Right renal cortex interstitium (tissue), 3 donors: ENCODE results near the gene PMPCA. TPM values are rescaled to one million over a fixed set of nuclear protein-coding genes. Genes with fewer than 3 reads are reported as not detected.

Experiments
- DNase-seq, 3 donors: peaks; one replicate each; pipeline ENCODE4 v3.0.0-alpha.2; 2013; ENCODE audit warnings: low read depth in 3 of 3, low spot score in 2 of 3
- polyA plus RNA-seq, 3 donors: library from polyadenylated mRNA; unstranded; fragments of 120-200 nt; gene quantifications; one replicate each; pipeline ENCODE4 v1.2.1, GENCODE V29; 2013; ENCODE audit not compliant: insufficient read length in 3 of 3

PMPCA gene
- polyA plus RNA-seq, 3 donors = 66.9 to 70.7 (median 69.3) TPM

- no peak for DNase-seq
These were observed 40.9 kb downstream of the PMPCA start for GRCh38 chr9:136451221-136451877.

GRCh38 chr9:136453326-136453725 lies 42.9 kb downstream of the PMPCA start:
- no peak for DNase-seq

GRCh38 chr9:136454026-136454796 lies 43.8 kb downstream of the PMPCA start:
- no peak for DNase-seq

- no peak for DNase-seq
These were observed 44.9 kb downstream of the PMPCA start for GRCh38 chr9:136455043-136456002.

DNA sequence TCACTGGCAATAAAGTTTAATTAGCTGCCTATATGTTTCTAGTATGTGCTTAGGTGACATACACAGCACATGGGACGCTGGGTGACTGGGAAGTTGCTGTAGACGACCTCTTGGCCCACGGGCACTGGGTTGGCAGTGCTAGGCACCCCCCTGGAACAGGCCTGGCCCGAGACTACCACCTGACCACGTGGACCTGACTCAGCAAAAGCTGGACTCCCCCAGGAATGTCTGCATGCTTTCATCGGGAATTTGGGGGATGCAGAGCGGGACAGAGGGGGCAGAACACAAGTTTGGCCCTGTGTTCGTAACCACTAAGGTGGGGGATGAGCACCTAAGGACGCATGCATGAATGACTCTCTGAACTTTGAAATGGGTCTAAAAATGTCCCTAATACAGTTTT lies 45.8 kb downstream of the PMPCA start:
- DNase-seq = no peak

- no peak for DNase-seq
These were observed 46.9 kb downstream of the PMPCA start for GRCh38 chr9:136457326-136457725.

- DNase-seq = no peak
These were observed 49.0 kb downstream of the PMPCA start for GRCh38 chr9:136459425-136459824.

- DNase-seq = no peak
These were observed 50.4 kb downstream of the PMPCA start for GRCh38 chr9:136460772-136461325.

- no peak for DNase-seq
These were observed 52.2 kb downstream of the PMPCA start for GRCh38 chr9:136462664-136463063.

DNA sequence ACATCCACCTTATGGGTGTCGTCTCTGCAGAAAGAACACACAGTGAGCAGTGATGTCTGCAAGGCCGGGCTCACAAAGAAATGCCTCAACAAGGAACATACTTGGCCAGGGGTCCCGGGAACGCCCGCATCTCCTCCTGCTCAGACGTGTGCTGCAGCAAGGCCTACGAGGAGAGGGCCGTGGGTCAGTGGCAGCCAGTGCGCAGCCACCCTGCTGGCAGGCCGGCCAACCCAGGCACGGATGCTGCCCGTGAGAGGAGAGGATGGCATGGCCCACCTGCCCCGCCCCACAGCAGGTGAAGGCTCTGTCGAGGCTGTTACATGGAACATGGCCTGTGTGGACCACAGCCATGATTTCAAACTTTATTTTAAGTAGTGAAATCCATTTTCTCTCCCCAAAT lies 53.1 kb downstream of the PMPCA start:
- no peak for DNase-seq

DNA sequence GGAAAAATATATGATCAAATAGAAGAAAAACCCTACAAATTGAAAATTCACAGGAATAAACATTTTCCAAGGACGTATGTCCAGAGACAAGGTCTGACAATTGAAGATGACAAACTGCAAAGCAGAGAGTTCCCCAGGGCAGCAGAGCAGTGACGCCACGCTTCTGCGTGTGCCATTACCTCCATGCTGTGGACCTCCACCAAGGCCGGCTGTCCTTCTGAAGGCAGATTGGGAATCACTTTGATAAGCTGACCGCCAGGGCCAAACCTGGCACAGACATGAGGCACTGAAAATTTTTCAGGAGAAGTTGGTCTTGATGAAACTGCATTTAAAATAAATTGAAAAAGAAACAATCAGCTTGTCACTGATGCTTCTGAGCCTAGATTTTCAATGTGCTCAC lies 53.8 kb downstream of the PMPCA start:
- no peak for DNase-seq

DNA sequence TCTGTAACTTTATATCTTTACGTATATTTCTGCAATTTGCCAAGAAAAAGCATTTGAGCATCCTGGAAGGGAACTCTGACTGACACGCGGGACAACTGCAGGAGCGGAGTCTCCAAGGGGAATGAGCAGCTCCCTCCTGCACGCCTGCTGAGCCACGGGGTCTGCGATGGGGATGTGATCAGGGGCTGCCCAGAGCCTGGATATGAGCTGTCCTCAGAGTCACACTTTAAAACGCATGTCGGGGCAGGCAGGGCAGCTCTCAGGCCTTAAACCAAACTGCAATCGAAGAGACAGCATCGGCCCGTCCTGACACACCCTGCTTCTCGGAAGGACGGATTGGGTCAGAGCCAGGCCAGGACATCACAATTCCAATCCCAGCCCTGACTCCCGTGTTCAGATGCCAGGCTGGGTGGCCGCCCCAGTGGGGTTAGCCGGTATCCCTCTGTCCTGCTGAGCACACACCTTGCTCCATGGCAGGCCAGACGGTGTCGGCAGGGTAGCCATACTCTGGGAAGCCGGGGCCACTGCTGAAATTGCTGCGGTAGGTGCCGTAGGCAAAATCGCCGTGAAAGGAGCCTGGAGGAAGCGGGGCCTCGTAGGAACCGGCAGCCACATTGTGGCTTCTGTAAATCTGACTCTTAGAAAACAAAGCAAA lies 55.2 kb downstream of the PMPCA start:
- DNase-seq = no peak

GRCh38 chr9:136466155-136466541 lies 55.7 kb downstream of the PMPCA start:
- DNase-seq = no peak

- DNase-seq = no peak
These were observed 57.3 kb downstream of the PMPCA start for GRCh38 chr9:136467766-136468165.

DNA sequence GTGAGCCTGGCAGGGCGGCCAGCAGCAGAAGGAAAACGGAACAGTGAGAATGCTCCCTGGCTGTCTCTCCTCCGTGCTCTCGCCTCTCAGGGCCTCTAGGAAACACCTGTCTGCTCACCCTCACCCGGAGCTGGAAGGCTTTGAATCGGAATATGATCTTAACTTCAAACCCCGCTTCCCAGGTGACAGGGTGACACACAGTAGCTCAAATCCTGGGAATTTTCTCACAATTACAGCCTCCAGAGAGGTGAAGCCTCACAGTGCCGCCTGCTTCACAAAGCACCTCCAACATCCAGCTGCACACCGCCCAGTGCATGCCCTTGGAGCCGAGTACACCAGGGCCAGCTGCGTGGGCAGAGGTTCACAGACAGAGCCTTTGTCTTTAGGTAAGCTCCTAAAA lies 59.9 kb downstream of the PMPCA start:
- no peak for DNase-seq

- no peak for DNase-seq
These were observed 60.5 kb downstream of the PMPCA start for GRCh38 chr9:136470792-136471469.

DNA sequence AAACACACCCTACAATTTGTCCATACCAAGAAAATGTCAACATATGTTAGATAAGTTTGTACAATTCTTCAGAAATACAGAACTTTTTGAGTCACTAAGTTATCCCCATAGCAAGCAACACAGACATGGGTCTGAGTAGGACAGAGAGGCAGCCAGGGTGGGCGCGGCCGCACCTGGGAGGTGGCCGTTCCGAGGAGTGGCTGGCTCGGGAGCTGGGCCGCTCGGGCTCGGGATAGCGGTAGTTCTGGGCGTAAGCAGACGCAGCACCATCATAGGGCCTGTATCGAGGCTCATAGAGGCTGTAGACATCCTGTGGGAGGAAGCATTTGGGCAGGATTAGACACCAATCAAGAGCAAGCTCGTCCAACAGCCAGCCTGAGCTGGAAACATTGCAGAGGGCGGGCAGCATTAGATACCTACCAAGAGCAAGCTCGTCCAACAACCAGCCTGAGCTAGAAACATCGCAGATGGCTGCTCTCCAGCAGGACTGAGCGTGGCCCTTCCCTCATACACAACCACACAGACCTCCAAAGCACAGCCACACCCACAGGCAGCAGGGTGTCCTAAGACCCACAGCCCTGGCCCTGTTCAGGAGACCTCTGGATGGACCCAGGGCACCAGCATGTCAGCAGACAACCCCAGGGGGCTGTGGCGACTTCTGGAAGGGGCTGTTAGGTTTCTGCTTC lies 61.5 kb downstream of the PMPCA start:
- no peak for DNase-seq

- no peak for DNase-seq
These were observed 62.3 kb downstream of the PMPCA start for GRCh38 chr9:136472640-136473353.

DNA sequence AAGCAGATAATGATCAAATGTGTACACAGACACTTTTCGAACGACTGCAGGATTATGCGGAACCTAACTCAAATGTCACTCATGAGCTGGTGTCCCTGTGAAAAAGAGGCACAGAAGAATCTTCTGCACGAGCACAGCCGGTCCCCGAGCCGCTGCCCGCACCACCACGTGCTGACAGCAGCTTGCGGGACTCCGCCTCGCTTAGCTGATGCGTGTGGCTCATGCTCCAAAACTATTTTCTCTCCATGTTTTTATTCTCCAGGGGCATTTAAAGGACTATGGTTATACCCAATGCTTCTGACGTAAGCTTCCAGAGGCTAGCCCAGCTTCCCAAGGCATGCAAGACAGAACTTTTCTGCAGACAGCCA lies 62.9 kb downstream of the PMPCA start:
- no peak for DNase-seq
